HepG2 (cell line): Measurements from ENCODE around the gene DTYMK. TPM values are rescaled to one million over a fixed set of nuclear protein-coding genes. Genes with fewer than 3 reads are reported as not detected.

Experiments
- ADNP ChIP-seq: sonication (generic); formaldehyde crosslinking; IDR thresholded peaks from 2 replicates; pipeline ENCODE4 v1.4.0; 2020; ENCODE audit warnings: missing genetic modification reagents
- FOXC1 ChIP-seq: sonication (generic); formaldehyde crosslinking; IDR thresholded peaks from 2 replicates; pipeline ENCODE4 v1.8.0; 2022; ENCODE audit warnings: mild to moderate bottlenecking, missing genetic modification reagents, borderline replicate concordance
- FOXJ3 ChIP-seq: sonication (generic); formaldehyde crosslinking; IDR thresholded peaks from 2 replicates; pipeline ENCODE4 v1.4.0; 2020; ENCODE audit warnings: missing genetic modification reagents, mild to moderate bottlenecking, borderline replicate concordance
- ISL2 ChIP-seq: sonication (generic); formaldehyde crosslinking; IDR thresholded peaks from 2 replicates; pipeline ENCODE4 v1.5.0; 2020; ENCODE audit warnings: missing genetic modification reagents
- MED8 ChIP-seq: sonication (generic); formaldehyde crosslinking; IDR thresholded peaks from 2 replicates; pipeline ENCODE4 v1.8.1; 2023; ENCODE audit warnings: mild to moderate bottlenecking, missing genetic modification reagents; ENCODE audit not compliant: insufficient replicate concordance
- MEF2D ChIP-seq: sonication (generic); formaldehyde crosslinking; IDR thresholded peaks from 2 replicates; pipeline ENCODE4 v1.5.1; 2020; ENCODE audit warnings: mild to moderate bottlenecking, missing genetic modification reagents
- MYC ChIP-seq: sonication (generic); formaldehyde crosslinking; IDR thresholded peaks from 2 replicates; pipeline ENCODE4 v1.9.0; 2021; ENCODE audit warnings: missing genetic modification reagents, borderline replicate concordance
- PLRG1 ChIP-seq: fragments of 450-650 bp; conservative IDR thresholded peaks from 2 replicates; pipeline ENCODE4 v1.6.1; 2016
- POLR2G ChIP-seq: fragments of 200-400 bp; formaldehyde crosslinking; IDR thresholded peaks from 2 replicates; pipeline ENCODE4 v1.6.1; 2018; ENCODE audit warnings: mild to moderate bottlenecking, low read depth, low read length, moderate library complexity
- SMARCC2 ChIP-seq: fragments of 450-650 bp; IDR thresholded peaks from 2 replicates; pipeline ENCODE4 v1.6.1; 2017; ENCODE audit warnings: antibody characterized with exemption, mild to moderate bottlenecking
- SMARCE1 ChIP-seq: fragments of 450-650 bp; IDR thresholded peaks from 2 replicates; pipeline ENCODE4 v1.6.1; 2017; ENCODE audit warnings: borderline replicate concordance
- STAG1 ChIP-seq: sonication (generic); formaldehyde crosslinking; IDR thresholded peaks from 2 replicates; pipeline ENCODE4 v1.4.0; 2020; ENCODE audit warnings: missing genetic modification reagents
- TAF1 ChIP-seq: sonication (generic); formaldehyde crosslinking; IDR thresholded peaks from 2 replicates; pipeline ENCODE4 v1.4.0; 2020; ENCODE audit warnings: missing genetic modification reagents
- THYN1 ChIP-seq: sonication (generic); formaldehyde crosslinking; IDR thresholded peaks from 2 replicates; pipeline ENCODE4 v1.8.1; 2023; ENCODE audit warnings: low read depth, mild to moderate bottlenecking, moderate library complexity, missing genetic modification reagents, borderline replicate concordance
- TSC22D2 ChIP-seq: sonication (generic); formaldehyde crosslinking; IDR thresholded peaks from 2 replicates; pipeline ENCODE4 v1.5.1; 2020; ENCODE audit warnings: missing genetic modification reagents, mild to moderate bottlenecking, borderline replicate concordance
- U2AF2 ChIP-seq: fragments of 200-400 bp; formaldehyde crosslinking; IDR thresholded peaks from 2 replicates; pipeline ENCODE4 v1.6.1; 2017; ENCODE audit warnings: low read depth, mild to moderate bottlenecking, low read length
- XRCC5 ChIP-seq: fragments of 200-400 bp; formaldehyde crosslinking; optimal IDR thresholded peaks from 2 replicates; pipeline ENCODE3; 2017; ENCODE audit warnings: mild to moderate bottlenecking, low read length
- ZBTB38 ChIP-seq: sonication (generic); formaldehyde crosslinking; IDR thresholded peaks from 2 replicates; pipeline ENCODE4 v1.5.1; 2020; ENCODE audit warnings: mild to moderate bottlenecking, missing genetic modification reagents
- ZFP90 ChIP-seq: sonication (generic); formaldehyde crosslinking; IDR thresholded peaks from 2 replicates; pipeline ENCODE4 v1.8.0; 2022; ENCODE audit warnings: missing genetic modification reagents, mild to moderate bottlenecking, inconsistent platforms, borderline replicate concordance
- ZNF383 ChIP-seq: sonication (generic); formaldehyde crosslinking; IDR thresholded peaks from 2 replicates; pipeline ENCODE4 v1.4.0; 2020; ENCODE audit warnings: missing genetic modification reagents, mild to moderate bottlenecking, borderline replicate concordance
- ZNF547 ChIP-seq: sonication (generic); formaldehyde crosslinking; IDR thresholded peaks from 2 replicates; pipeline ENCODE4 v1.5.1; 2020; ENCODE audit warnings: mild to moderate bottlenecking, missing genetic modification reagents
- ZNF572 ChIP-seq: sonication (generic); formaldehyde crosslinking; IDR thresholded peaks from 2 replicates; pipeline ENCODE4 v1.5.1; 2020; ENCODE audit warnings: mild to moderate bottlenecking, missing genetic modification reagents
- ZNF761 ChIP-seq: sonication (generic); formaldehyde crosslinking; conservative IDR thresholded peaks from 2 replicates; pipeline ENCODE4 v1.4.0; 2020; ENCODE audit warnings: mild to moderate bottlenecking, missing genetic modification reagents
- ZNF766 ChIP-seq: sonication (generic); formaldehyde crosslinking; IDR thresholded peaks from 2 replicates; pipeline ENCODE4 v1.5.0; 2020; ENCODE audit warnings: missing genetic modification reagents, borderline replicate concordance
- polyA plus RNA-seq, 8 experiments: library from polyadenylated mRNA; depleted of rRNA in 3 of 8; stranded (reverse) in 7 of 8; unstranded in 1 of 8; fragments of >200 nt; fragmentation: Illumina TruSeq in 4 of 8; extraction: Trizol in 4 of 8; gene quantifications; 2 replicates each; pipeline versions ENCODE4 v1.2.1 to v1.2.3, GENCODE V29; 2011 to 2016; ENCODE audit warnings: low read depth in 4 of 8, missing spikeins in 1 of 8, mixed read lengths in 1 of 8; ENCODE audit not compliant: insufficient read depth in 1 of 8
- total RNA-seq, 5 experiments: library from RNA; depleted of rRNA; stranded (reverse); fragments of >200 nt; fragmentation: Illumina TruSeq; extraction: Trizol; gene quantifications; 2 replicates each; pipeline ENCODE4 v1.2.3, GENCODE V29; 2016; ENCODE audit warnings: low read depth in 1 of 5
- TF ChIP-seq, protein P1 (sequence below): sonication (generic); formaldehyde crosslinking; IDR thresholded peaks from 2 replicates; pipeline ENCODE4 v1.5.0; 2020; ENCODE audit warnings: missing genetic modification reagents, mild to moderate bottlenecking, borderline replicate concordance
- TF ChIP-seq, protein P2 (sequence below): sonication (generic); formaldehyde crosslinking; IDR thresholded peaks from 2 replicates; pipeline ENCODE4 v1.4.0; 2020; ENCODE audit warnings: missing genetic modification reagents
- TF ChIP-seq, protein P3 (sequence below): sonication (generic); formaldehyde crosslinking; IDR thresholded peaks from 2 replicates; pipeline ENCODE4 v1.5.1; 2020; ENCODE audit warnings: mild to moderate bottlenecking, missing genetic modification reagents, moderate library complexity

The DTYMK gene
- total and polyA plus RNA-seq, 2 of the 13 experiments (the other 11 are each of a cell fraction or from before 2014, with no cell fraction given) = 57.5 to 134 TPM

DNA sequence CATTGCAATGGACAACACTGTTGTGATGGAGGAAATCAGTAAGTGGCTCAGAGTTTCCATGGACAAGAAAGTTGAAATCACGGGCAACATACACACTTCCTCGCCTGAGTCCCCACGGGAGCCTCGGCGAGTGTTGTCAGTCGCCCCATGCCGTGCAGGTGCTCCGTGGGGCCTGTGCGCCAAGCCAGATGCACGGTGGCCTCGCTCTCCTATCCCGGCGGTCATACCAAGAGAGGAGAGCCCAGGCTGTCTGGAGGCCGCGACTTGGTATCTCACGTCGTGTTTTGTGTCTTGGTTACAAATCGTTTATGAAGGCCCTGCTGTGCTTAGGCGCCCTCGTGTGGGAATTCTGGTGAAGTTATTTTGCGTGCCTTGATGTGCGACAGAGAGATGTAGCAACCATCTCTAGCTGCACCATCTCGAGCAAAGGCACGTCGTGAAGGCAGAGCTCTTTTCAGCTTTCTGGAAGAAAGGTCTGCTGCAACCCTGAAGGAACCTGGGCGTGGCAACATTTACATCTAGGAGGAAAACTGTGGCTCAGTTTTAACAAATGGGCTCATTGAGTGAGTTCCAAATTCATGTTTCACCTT is 27.4 kb downstream of the DTYMK start (continued):
- TF ChIP-seq ISL2 (CRISPR knock-in tag) (no peak), ZFP90 (no peak), U2AF2 (no peak), MYC (CRISPR knock-in tag) (no peak), FOXJ3 (CRISPR knock-in tag) (no peak), SMARCE1 (no peak), ZNF547 (no peak), XRCC5 (peak; percentile 56), TAF1 (peak; percentile 28; the same call in 1 of the 2 replicates), STAG1 (CRISPR knock-in tag) (peak; percentile 94), SMARCC2 (no peak), TSC22D2 (CRISPR knock-in tag) (0 out of 2 replicates have a peak, but pooled peaks have one; percentile 47), ZBTB38 (CRISPR knock-in tag) (peak; percentile 100), ZNF572 (no peak), ZNF761 (CRISPR knock-in tag) (no peak), MEF2D (CRISPR knock-in tag) (no peak), POLR2G (no peak), MED8 (CRISPR knock-in tag) (no peak), FOXC1 (CRISPR knock-in tag) (no peak), ADNP (no peak), PLRG1 (no peak), ZNF383 (CRISPR knock-in tag) (no peak), THYN1 (CRISPR knock-in tag) (no peak), ZNF766 (no peak)
- TF ChIP-seq, protein P1, sequence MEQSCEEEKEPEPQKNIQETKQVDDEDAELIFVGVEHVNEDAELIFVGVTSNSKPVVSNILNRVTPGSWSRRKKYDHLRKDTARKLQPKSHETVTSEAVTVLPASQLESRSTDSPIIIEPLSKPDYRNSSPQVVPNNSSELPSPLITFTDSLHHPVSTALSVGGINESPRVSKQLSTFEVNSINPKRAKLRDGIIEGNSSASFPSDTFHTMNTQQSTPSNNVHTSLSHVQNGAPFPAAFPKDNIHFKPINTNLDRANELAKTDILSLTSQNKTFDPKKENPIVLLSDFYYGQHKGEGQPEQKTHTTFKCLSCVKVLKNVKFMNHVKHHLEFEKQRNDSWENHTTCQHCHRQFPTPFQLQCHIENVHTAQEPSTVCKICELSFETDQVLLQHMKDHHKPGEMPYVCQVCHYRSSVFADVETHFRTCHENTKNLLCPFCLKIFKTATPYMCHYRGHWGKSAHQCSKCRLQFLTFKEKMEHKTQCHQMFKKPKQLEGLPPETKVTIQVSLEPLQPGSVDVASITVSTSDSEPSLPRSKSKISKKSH (CRISPR knock-in tag) = no peak
- TF ChIP-seq, protein P2, sequence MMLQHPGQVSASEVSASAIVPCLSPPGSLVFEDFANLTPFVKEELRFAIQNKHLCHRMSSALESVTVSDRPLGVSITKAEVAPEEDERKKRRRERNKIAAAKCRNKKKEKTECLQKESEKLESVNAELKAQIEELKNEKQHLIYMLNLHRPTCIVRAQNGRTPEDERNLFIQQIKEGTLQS = no peak
- TF ChIP-seq, protein P3, sequence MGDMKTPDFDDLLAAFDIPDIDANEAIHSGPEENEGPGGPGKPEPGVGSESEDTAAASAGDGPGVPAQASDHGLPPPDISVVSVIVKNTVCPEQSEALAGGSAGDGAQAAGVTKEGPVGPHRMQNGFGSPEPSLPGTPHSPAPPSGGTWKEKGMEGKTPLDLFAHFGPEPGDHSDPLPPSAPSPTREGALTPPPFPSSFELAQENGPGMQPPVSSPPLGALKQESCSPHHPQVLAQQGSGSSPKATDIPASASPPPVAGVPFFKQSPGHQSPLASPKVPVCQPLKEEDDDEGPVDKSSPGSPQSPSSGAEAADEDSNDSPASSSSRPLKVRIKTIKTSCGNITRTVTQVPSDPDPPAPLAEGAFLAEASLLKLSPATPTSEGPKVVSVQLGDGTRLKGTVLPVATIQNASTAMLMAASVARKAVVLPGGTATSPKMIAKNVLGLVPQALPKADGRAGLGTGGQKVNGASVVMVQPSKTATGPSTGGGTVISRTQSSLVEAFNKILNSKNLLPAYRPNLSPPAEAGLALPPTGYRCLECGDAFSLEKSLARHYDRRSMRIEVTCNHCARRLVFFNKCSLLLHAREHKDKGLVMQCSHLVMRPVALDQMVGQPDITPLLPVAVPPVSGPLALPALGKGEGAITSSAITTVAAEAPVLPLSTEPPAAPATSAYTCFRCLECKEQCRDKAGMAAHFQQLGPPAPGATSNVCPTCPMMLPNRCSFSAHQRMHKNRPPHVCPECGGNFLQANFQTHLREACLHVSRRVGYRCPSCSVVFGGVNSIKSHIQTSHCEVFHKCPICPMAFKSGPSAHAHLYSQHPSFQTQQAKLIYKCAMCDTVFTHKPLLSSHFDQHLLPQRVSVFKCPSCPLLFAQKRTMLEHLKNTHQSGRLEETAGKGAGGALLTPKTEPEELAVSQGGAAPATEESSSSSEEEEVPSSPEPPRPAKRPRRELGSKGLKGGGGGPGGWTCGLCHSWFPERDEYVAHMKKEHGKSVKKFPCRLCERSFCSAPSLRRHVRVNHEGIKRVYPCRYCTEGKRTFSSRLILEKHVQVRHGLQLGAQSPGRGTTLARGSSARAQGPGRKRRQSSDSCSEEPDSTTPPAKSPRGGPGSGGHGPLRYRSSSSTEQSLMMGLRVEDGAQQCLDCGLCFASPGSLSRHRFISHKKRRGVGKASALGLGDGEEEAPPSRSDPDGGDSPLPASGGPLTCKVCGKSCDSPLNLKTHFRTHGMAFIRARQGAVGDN (CRISPR knock-in tag) = peak; percentile 75
